ENCODE measurements around the gene DYNC2H1. TPM values are rescaled to one million over a fixed set of nuclear protein-coding genes. Genes with fewer than 3 reads are reported as not detected.

Gene DYNC2H1
- total and polyA plus RNA-seq, 12 donors, result 2.2 to 5.9 (median 3.9) TPM

DNA sequence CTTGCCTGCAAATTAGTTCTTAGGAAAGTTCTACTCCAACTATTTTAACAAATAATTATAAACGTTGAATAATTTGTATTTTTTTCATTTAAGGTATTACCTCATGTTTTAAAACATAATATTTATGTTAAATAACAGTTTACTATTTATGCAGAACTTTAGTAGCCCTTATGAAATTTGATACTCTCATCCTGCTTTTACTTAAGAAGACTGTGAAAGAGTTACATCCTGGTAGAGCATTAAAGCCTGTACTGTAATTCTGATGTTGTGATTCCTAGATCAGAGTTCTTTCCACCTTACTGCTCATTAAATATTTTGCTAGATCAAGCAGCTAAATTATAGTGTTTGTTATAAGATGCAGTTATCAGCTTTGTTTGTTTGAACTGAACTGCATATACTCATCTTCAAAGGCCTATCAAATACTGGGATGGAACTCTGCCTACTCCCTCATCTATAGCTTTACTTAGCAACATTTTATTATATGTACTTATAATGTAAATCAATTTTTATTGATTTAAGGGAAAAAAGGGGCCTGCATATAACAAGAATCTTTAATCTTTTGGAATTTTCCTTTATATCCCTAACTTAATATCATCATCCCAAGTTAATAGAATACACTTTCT lies 304.2 kb downstream of the DYNC2H1 start:
- Histone ChIP-seq H3K9me3 (no peaks in the 10 kb centered on the region), H3K36me3 (peaks cover 0 to under 1% (median 0%) of the 10 kb centered on the region in 9 donors), H3K27me3 (no peaks in the 10 kb centered on the region), H3K4me1 (no peaks in the 10 kb centered on the region), H3K27ac (no peak overlapping the region), H3K4me3 (no peak overlapping the region)
- TF ChIP-seq, protein P1, sequence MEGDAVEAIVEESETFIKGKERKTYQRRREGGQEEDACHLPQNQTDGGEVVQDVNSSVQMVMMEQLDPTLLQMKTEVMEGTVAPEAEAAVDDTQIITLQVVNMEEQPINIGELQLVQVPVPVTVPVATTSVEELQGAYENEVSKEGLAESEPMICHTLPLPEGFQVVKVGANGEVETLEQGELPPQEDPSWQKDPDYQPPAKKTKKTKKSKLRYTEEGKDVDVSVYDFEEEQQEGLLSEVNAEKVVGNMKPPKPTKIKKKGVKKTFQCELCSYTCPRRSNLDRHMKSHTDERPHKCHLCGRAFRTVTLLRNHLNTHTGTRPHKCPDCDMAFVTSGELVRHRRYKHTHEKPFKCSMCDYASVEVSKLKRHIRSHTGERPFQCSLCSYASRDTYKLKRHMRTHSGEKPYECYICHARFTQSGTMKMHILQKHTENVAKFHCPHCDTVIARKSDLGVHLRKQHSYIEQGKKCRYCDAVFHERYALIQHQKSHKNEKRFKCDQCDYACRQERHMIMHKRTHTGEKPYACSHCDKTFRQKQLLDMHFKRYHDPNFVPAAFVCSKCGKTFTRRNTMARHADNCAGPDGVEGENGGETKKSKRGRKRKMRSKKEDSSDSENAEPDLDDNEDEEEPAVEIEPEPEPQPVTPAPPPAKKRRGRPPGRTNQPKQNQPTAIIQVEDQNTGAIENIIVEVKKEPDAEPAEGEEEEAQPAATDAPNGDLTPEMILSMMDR (IDR thresholded peaks at IDR 0.05), result no peak
- ATAC-seq (no peak), DNase-seq (no peak)
- intact Hi-C loops (cut with DNase I), result no loop called here
- 86% methylated on average over 1 of the region's 1 CpG for whole genome bisulfite sequencing, 2 donors

DNA sequence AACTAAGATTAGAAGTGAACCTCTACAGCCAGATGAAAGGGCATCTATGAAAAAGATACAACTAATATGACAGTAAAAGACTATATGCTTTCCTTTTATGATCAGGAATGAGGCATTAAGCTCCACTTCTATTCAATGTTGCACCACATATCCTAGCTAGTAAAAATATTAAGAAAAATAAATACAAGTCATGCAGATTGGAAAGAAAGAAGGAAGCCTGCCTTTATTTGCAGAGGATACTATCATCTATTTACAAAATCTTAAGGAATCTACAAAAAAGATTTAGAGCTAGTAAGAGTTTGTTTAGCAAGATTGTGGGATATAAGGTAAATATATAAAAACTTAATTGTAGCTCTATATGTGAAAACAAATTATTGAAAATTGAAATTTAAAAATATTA lies 308.8 kb downstream of the DYNC2H1 start:
- ATAC-seq, result no peak
- intact Hi-C loops (cut with DNase I), result no loop called here
- no peaks in the 10 kb centered on the region for H3K27me3 ChIP-seq
- no peak overlapping the region for H3K27ac ChIP-seq
- no peak overlapping the region for H3K4me3 ChIP-seq
- TF ChIP-seq, protein P1 (IDR thresholded peaks at IDR 0.05), result no peak
- H3K36me3 ChIP-seq, result peaks cover 0 to 5% (median 0%) of the 10 kb centered on the region in 9 donors
- no peaks in the 10 kb centered on the region for H3K4me1 ChIP-seq
- H3K9me3 ChIP-seq, result peaks cover 0 to 9% (median 0%) of the 10 kb centered on the region in 11 donors
- DNase-seq, result no peak

DNA sequence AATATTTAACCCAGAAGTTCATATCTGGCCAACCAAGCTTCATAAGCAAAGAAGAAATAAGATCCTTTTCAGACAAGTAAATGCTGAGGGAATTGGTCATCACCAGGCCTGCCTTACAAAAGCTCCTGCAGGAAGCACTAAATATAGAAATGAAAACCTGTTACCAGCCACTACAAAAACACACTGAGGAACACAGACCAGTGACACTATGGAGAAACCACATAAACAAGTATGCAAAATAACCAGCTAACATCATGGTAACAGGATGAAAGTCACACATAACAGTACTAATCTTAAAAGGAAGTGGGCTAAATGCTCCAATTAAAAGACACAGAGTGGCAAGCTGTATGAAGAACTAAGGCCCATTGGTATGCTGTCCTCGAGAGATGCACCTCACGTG lies 311.4 kb downstream of the DYNC2H1 start:
- DNase-seq, result no peak

DNA sequence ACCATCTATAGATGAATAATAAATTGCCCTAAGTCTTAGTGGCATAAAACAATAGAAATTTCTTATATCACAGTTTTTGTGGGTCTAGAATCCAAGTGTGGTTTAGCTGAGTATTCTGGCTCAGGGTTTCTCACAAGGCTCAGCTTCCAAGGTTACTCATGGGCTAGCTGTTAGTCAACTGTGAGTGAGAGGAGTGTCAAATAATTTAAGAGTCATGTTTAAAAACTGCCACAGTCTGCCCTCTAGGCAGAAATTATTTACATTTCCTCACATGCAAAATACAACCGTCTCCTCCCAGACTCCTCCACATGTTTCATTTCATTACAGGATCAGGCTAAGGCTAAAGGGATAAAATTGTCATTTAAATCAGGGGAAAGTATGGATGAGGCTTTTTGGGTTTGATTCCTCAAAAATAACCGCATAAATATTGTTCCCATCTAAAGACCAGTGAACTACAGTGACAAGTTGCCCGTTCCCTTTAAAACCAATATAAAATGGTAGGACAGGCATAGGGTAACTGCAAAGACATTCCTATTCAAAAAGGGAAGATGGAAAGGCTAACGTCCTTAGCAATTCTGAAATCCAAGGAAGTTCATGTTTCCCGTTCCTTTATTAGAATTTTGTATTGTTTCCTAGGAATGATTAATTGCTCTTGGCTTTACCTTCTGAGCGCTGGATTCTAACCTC lies 324.3 kb downstream of the DYNC2H1 start:
- 67 to 74% methylated on average over 6 of the region's 6 CpGs for WGBS, 2 donors
- DNase-seq (no peak), ATAC-seq (no peak)
- no peak overlapping the region for H3K27ac ChIP-seq
- H3K36me3 ChIP-seq, result peaks cover 0 to 8% (median 0%) of the 10 kb centered on the region in 9 donors
- no peaks in the 10 kb centered on the region for H3K27me3 ChIP-seq
- H3K4me3 ChIP-seq, result no peak overlapping the region
- TF ChIP-seq, protein P1 (IDR thresholded peaks at IDR 0.05), result no peak
- H3K4me1 ChIP-seq, result no peaks in the 10 kb centered on the region
- intact Hi-C loops (cut with DNase I), result no loop called here
- H3K9me3 ChIP-seq, result no peaks in the 10 kb centered on the region

More for the DNA sequence above, 311.4 kb downstream of the DYNC2H1 start:
- intact Hi-C loops (cut with DNase I), result no loop called here
- ATAC-seq, result no peak
- WGBS, 2 donors, result 95 to 96% methylated on average over 2 of the region's 2 CpGs
- Histone ChIP-seq H3K9me3 (peaks cover 0 to 9% (median 0%) of the 10 kb centered on the region in 11 donors), H3K27me3 (no peaks in the 10 kb centered on the region), H3K4me1 (no peaks in the 10 kb centered on the region), H3K4me3 (no peak overlapping the region), H3K36me3 (peaks cover 0 to 5% (median 0%) of the 10 kb centered on the region in 9 donors), H3K27ac (no peak overlapping the region)
- TF ChIP-seq, protein P1 (IDR thresholded peaks at IDR 0.05), result no peak

All from heart right ventricle (tissue), 16 donors.